Measurements from ENCODE around the gene GNB4.

- TF ChIP-seq CTCF (IDR thresholded peaks at IDR 0.05) (no peak), NFIC (IDR thresholded peaks at IDR 0.05; ENCODE audit: borderline replicate concordance) (no peak), SMC3 (IDR thresholded peaks at IDR 0.05; ENCODE audit: low read depth, low read length) (no peak), MEF2A (IDR thresholded peaks at IDR 0.05; ENCODE audit: borderline replicate concordance, low read depth) (no peak), JUND (IDR thresholded peaks at IDR 0.05) (no peak), POLR2AphosphoS5 (IDR thresholded peaks at IDR 0.05; ENCODE audit: low read depth, low read length) (no peak), MAX (IDR thresholded peaks at IDR 0.05; ENCODE audit: low read depth) (no peak), RXRA (IDR thresholded peaks at IDR 0.05; ENCODE audit: borderline replicate concordance, low read depth) (no peak), RCOR1 (IDR thresholded peaks at IDR 0.05; ENCODE audit: low read length) (no peak), EP300 (IDR thresholded peaks at IDR 0.05; ENCODE audit: borderline replicate concordance in 1 of 2, low read depth in 1 of 2, low read length in 1 of 2) (no peak), TCF12 (IDR thresholded peaks at IDR 0.05) (no peak)
- TF ChIP-seq, protein P1, sequence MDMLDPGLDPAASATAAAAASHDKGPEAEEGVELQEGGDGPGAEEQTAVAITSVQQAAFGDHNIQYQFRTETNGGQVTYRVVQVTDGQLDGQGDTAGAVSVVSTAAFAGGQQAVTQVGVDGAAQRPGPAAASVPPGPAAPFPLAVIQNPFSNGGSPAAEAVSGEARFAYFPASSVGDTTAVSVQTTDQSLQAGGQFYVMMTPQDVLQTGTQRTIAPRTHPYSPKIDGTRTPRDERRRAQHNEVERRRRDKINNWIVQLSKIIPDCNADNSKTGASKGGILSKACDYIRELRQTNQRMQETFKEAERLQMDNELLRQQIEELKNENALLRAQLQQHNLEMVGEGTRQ (IDR thresholded peaks at IDR 0.05; ENCODE audit: borderline replicate concordance, low read depth, low read length): no peak
- TF ChIP-seq, protein P2, sequence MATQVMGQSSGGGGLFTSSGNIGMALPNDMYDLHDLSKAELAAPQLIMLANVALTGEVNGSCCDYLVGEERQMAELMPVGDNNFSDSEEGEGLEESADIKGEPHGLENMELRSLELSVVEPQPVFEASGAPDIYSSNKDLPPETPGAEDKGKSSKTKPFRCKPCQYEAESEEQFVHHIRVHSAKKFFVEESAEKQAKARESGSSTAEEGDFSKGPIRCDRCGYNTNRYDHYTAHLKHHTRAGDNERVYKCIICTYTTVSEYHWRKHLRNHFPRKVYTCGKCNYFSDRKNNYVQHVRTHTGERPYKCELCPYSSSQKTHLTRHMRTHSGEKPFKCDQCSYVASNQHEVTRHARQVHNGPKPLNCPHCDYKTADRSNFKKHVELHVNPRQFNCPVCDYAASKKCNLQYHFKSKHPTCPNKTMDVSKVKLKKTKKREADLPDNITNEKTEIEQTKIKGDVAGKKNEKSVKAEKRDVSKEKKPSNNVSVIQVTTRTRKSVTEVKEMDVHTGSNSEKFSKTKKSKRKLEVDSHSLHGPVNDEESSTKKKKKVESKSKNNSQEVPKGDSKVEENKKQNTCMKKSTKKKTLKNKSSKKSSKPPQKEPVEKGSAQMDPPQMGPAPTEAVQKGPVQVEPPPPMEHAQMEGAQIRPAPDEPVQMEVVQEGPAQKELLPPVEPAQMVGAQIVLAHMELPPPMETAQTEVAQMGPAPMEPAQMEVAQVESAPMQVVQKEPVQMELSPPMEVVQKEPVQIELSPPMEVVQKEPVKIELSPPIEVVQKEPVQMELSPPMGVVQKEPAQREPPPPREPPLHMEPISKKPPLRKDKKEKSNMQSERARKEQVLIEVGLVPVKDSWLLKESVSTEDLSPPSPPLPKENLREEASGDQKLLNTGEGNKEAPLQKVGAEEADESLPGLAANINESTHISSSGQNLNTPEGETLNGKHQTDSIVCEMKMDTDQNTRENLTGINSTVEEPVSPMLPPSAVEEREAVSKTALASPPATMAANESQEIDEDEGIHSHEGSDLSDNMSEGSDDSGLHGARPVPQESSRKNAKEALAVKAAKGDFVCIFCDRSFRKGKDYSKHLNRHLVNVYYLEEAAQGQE (IDR thresholded peaks at IDR 0.05; ENCODE audit: low read depth, low read length): no peak
Observed at GRCh38 chr3:179453967-179454366, 2.7 kb upstream of the GNB4 start.
